CD4-positive, alpha-beta T cell treated with Interleukin-6 at 100 ng/mL for 8 hours (primary cell): ENCODE measurements around the gene GCHFR.
A peak's percentile ranks its signal among the peaks of the same experiment; 100 is the strongest.

Experiments
- DNase-seq: peaks from one replicate; pipeline ENCODE4 v3.0.0-alpha.2; 2020; ENCODE audit warnings: mixed read lengths, low spot score

Gene GCHFR

GRCh38 chr15:40754883-40755811 lies 8.7 kb upstream of the GCHFR start, which contains the start of gene RMDN3:
RMDN3 (minus strand) TSS chr15:40755254; CDS start chr15:40754783, 471 bp downstream.
- peak; percentile 90 for DNase-seq

DNA sequence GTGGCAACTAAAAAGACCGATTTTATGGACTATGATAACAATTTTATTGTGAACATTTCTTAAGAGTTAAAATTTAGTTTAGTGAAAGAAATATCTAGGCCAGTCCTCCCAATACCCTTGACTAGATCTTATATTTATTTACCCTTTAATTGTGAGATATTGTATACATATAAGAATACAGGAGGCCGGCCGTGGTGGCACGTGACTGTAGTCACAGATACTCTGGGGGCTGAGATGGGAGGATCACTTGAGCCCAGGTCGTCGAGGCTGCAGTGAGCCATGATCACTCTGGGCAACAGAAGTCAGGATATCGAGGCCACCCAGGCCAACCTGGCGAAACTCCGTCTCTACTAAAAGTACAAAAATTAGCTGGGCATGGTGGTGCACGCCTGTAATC lies 8.1 kb upstream of the GCHFR start:
- no peak for DNase-seq

GRCh38 chr15:40756938-40757337 lies 6.9 kb upstream of the GCHFR start:
- no peak for DNase-seq

DNA sequence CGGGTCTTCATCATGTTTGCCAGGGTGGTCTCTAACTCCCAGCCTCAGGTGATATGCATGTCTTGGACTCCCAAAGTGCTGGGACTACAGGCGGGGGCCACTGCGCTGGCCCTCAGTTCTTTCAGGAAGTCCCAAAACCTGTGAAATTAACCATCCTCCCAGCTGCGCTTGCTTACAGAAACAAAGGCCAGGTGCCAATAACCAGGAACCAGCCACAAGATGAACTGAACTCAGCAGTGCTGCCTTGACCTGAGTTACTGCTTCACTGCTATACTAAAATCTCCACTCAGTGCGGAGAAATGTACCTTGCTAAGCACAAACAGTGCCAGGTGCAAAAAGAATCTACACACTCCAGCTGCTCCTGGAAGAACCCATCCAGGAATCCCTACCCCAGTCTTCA lies 3.9 kb upstream of the GCHFR start:
- no peak for DNase-seq

GRCh38 chr15:40762919-40763800 lies 708 bp upstream of the GCHFR start:
- DNase-seq = peak; percentile 11

GRCh38 chr15:40764629-40765103 lies 798 bp downstream of the GCHFR start:
- DNase-seq = no peak

GRCh38 chr15:40766194-40766815 lies 2.4 kb downstream of the GCHFR start:
- no peak for DNase-seq

- no peak for DNase-seq
These were observed 3.3 kb downstream of the GCHFR start for GRCh38 chr15:40766906-40767837.

DNA sequence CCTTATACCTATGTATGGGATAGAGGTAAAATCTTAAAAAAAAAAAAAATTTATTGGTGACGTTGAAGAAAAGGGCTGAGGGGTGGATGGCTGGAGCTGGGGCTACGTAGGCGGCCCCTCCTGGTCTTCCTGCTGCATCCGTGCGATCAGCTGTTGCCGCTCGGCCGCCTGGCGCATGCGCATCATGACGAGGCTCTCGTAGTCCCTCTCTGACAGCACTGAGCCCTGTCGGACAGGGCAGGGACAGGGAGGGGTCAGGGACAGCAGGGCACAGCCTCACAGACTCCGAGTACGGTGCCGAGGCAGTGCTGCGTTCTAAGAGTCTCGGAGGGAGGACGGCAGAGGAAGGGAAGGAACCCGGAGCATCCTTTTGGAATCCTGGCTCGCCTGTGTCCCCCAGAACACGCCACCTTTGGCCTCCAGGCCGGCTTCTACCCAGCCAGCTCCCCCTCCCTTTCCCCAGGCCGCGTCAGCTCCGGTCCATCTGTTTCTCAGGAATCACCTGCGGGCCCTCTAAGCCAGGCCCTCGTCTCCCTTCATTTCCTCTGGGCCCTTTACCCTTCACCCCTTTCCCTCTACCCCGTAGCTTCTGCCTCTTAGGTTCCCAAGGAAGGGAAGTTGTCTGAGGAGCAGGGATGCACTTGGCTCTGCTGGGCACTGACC lies 4.1 kb downstream of the GCHFR start:
- DNase-seq = no peak

GRCh38 chr15:40768521-40769273 lies 4.8 kb downstream of the GCHFR start:
- no peak for DNase-seq

DNA sequence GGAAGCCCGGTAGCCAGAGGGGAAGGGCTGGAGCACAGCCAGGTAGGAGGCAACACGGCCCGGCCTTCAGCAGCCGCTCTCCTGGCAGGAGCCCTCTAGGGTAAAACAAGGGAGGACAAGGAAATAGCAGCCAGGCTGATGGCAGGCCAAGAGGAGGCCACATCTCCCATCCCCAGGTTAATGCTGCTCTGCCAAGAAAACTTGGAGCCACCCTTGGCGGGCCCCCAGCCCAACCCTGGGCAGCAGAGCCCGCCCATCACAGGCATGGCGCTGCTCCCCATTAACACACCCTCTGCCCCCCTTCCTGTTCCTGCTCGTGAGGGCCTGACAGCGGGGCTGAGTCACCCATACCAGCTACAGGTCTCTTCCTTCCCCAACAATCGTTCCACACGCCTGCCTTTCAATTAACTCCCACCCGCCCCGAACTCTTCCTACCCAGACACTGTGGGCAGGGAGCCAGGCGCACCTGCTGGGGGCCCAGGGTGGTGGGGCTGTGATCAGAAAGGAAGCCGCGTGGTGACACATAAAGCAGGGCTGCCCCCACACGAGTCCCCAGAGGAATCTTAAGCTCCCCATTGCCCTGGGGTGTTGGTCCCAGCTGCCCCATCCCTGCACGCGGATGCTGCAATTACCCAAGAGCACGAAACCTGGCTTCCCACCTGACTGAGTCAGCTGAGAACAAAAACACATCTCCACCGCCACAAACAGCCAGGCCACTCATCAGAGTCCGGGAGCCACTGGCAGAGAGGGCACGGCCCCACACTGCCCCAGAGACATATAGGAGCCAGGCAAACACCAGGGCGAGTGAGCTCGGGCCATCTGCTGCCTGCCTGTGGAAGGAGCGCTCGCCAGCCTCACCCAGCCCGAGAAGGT lies 5.6 kb downstream of the GCHFR start, which contains the start of gene C15orf62:
TSS of gene C15orf62 (plus strand) at position 707 of the 873 bp plus-strand sequence. CDS start 516 bp downstream, outside the sequence.
- peak; percentile 44 for DNase-seq

DNA sequence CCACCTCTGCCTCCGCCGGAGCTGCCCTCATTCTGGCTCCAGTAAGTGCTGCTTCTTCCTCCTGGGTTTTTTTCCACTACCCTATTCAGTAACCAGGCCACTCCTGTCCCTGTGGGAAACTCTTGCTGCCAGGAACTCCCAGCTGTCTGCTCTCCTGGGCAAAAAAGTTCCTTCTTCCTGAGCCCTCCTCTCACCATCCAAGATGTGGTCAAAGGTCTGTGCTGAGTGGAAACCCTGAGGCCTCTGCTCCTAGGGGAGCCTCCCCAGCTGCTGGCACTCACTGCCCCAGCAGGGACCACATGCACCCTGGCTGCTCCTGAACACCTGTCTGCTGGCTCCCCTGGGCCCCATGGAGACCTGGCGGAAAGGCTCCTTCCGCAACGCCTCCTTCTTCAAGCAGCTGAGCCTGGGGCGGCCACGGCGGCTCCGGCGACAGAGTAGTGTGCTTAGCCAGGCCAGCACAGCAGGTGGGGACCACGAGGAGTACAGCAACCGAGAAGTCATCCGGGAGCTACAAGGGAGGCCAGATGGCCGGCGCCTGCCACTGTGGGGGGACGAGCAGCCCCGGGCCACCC lies 6.4 kb downstream of the GCHFR start:
- no peak for DNase-seq

DNA sequence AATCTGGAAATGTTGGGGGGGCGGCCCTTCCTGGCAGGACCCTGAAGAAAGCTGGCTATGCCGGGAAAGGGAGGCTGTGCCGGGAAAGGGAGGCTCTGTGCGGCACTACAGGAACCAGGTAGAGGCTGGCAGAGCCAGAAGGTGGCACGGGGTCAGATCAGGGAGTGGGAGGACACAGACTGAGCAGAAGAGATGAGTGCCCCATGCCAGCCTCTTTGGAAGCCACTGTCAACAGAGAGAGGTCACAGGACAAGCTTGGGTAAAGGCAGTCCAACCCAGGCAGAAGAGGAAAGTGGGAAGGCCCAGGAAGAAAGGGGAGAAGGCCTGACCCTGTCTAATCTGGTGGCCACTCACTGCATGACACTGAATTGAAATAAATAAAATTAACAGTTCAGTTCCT lies 7.4 kb downstream of the GCHFR start:
- DNase-seq = no peak

DNA sequence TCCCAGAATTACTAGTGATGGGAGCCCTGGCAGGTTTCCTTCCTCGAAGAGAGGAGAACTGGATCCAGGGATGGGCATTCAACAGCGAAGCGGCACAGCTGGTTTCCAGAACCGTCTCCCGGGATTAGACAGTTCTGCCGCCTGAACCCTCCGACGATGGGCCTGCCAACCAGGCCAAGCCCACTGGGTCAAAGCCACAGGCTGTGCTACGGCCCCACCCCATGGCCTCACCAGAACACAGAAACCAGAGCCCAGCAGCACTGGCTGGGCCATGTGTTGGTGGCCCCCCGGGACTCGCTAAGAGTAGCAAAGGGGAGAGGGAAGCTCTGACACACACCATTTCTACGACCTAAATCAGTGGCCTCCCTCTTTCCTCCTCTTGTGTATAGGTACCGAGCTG lies 8.1 kb downstream of the GCHFR start:
- no peak for DNase-seq

GRCh38 chr15:40773496-40773895 lies 9.6 kb downstream of the GCHFR start:
- DNase-seq = no peak

DNA sequence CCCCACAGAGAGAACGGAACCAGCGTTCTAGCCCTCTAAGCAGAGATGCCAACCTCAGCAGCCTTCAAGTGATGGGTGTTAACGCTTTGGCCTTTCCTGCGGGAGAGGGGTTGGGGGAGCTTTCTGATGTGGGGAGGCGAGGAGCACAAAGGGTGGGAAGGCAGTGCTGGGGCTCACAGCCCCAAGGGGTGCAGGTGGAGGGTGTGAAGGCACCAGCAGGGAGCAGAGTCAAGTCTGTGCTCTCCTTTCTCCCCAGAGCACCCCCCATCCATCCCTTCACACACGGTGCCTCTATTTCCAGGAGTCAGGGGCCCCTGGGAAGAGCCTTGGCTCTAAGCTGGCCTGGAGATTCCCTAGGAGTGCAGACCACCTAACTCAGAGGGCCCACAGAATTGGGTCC lies 10.0 kb downstream of the GCHFR start:
- no peak for DNase-seq

GRCh38 chr15:40775007-40775406 lies 11.1 kb downstream of the GCHFR start:
- no peak for DNase-seq
